ENCODE data around the gene TIMM44. TPM values are rescaled to one million over a fixed set of nuclear protein-coding genes. Genes with fewer than 3 reads are reported as not detected.

Gene TIMM44
- total and polyA plus RNA-seq, 8 donors: 36.7 to 56.5 (median 43.4) TPM

- Histone ChIP-seq H3K9me3 (no peaks in the 10 kb centered on the region), H3K27ac (no peak overlapping the region), H3K4me3 (no peak overlapping the region), H3K36me3 (no peaks in the 10 kb centered on the region), H3K27me3 (peaks cover 25 to 46% of the 10 kb centered on the region in 2 donors), H3K4me1 (peaks cover 1 to 17% of the 10 kb centered on the region in 2 donors)
- no peak for DNase-seq
- TF ChIP-seq CTCF (IDR thresholded peaks at IDR 0.05): no peak
- ATAC-seq: no peak
- intact Hi-C loops (cut with DNase I): no loop called here
These were observed 66.1 kb downstream of the TIMM44 start for GRCh38 chr19:7877249-7877836.

Other genes with a start within 250 kb of the TIMM44 start
- under 1 TPM; 0.58 to 0.73 TPM for gene FCER2, start 241.5 kb downstream of the TIMM44 start, total RNA-seq
- gene FCER2, start 241.5 kb downstream of the TIMM44 start, polyA plus RNA-seq (ENCODE audit: insufficient read length in 6 of 6): under 1 TPM; 0.27 to 0.61 (median 0.47) TPM
- gene CLEC4G, start 211.6 kb downstream of the TIMM44 start, total RNA-seq: 1 to 10 TPM; 2.1 to 2.2 TPM
- under 1 TPM in 4 of 6 donors, not detected in 2; 0.20 to 0.38 (median 0.25) TPM for gene CLEC4G, start 211.6 kb downstream of the TIMM44 start, polyA plus RNA-seq (ENCODE audit: insufficient read length in 6 of 6)
- gene CD209, start 196.1 kb downstream of the TIMM44 start, total RNA-seq: 10 to 100 TPM in 1 of 2 donors, 1 to 10 TPM in 1; 9.2 to 10.6 TPM
- 1 to 10 TPM; 2.9 to 4.3 (median 3.1) TPM for gene CD209, start 196.1 kb downstream of the TIMM44 start, polyA plus RNA-seq (ENCODE audit: insufficient read length in 6 of 6)
- gene CLEC4M, start 180.4 kb downstream of the TIMM44 start, total RNA-seq: 1 to 10 TPM in 1 of 2 donors, not detected in 1; 2.7 TPM
- gene CLEC4M, start 180.4 kb downstream of the TIMM44 start, polyA plus RNA-seq (ENCODE audit: insufficient read length in 6 of 6): 1 to 10 TPM in 4 of 6 donors, under 1 TPM in 2; 0.78 to 2.2 (median 1.3) TPM
- 10 to 100 TPM; 14.2 to 16.9 TPM for gene EVI5L, start 113.4 kb downstream of the TIMM44 start, total RNA-seq
- gene EVI5L, start 113.4 kb downstream of the TIMM44 start, polyA plus RNA-seq (ENCODE audit: insufficient read length in 6 of 6): 10 to 100 TPM; 11.3 to 18.1 (median 14.7) TPM
- gene PRR36, start 69.3 kb downstream of the TIMM44 start, total RNA-seq: 1 to 10 TPM; 1.2 to 4.2 TPM
- 10 to 100 TPM in 3 of 6 donors, 1 to 10 TPM in 3; 8.4 to 13.4 (median 10.1) TPM for gene PRR36, start 69.3 kb downstream of the TIMM44 start, polyA plus RNA-seq (ENCODE audit: insufficient read length in 6 of 6)
- gene LRRC8E, start 55.2 kb downstream of the TIMM44 start, total RNA-seq: 10 to 100 TPM in 1 of 2 donors, 1 to 10 TPM in 1; 5.9 to 10.5 TPM
- 1 to 10 TPM; 3.7 to 5.7 (median 4.5) TPM for gene LRRC8E, start 55.2 kb downstream of the TIMM44 start, polyA plus RNA-seq (ENCODE audit: insufficient read length in 6 of 6)
- gene MAP2K7, start 39.8 kb downstream of the TIMM44 start, total RNA-seq: 10 to 100 TPM; 30.5 to 31.1 TPM
- 10 to 100 TPM; 25.7 to 33.1 (median 30.5) TPM for gene MAP2K7, start 39.8 kb downstream of the TIMM44 start, polyA plus RNA-seq (ENCODE audit: insufficient read length in 6 of 6)
- under 1 TPM; 0.29 to 0.55 TPM for gene TGFBR3L, start 28.8 kb downstream of the TIMM44 start, total RNA-seq
- gene TGFBR3L, start 28.8 kb downstream of the TIMM44 start, polyA plus RNA-seq (ENCODE audit: insufficient read length in 6 of 6): under 1 TPM in 4 of 6 donors, not detected in 2; 0.11 to 0.26 (median 0.19) TPM
- gene SNAPC2, start 23.3 kb downstream of the TIMM44 start, total RNA-seq: 10 to 100 TPM; 15.2 to 20.5 TPM
- 10 to 100 TPM; 11.1 to 18.5 (median 14.9) TPM for gene SNAPC2, start 23.3 kb downstream of the TIMM44 start, polyA plus RNA-seq (ENCODE audit: insufficient read length in 6 of 6)
- 1 to 10 TPM; 6.5 to 8.5 TPM for gene CTXN1, start 17.5 kb downstream of the TIMM44 start, total RNA-seq
- 10 to 100 TPM in 3 of 6 donors, 1 to 10 TPM in 3; 4.2 to 13.3 (median 9.9) TPM for gene CTXN1, start 17.5 kb downstream of the TIMM44 start, polyA plus RNA-seq (ENCODE audit: insufficient read length in 6 of 6)
- gene ELAVL1, start 62.0 kb upstream of the TIMM44 start, total RNA-seq: 10 to 100 TPM; 67.8 to 73.2 TPM
- gene ELAVL1, start 62.0 kb upstream of the TIMM44 start, polyA plus RNA-seq (ENCODE audit: insufficient read length in 6 of 6): 10 to 100 TPM; 64.3 to 76.0 (median 71.2) TPM
- not detected for gene CCL25, start 109.1 kb upstream of the TIMM44 start, total RNA-seq
- gene CCL25, start 109.1 kb upstream of the TIMM44 start, polyA plus RNA-seq (ENCODE audit: insufficient read length in 6 of 6): under 1 TPM in 4 of 6 donors, not detected in 2; 0.23 to 0.46 (median 0.37) TPM
- 1 to 10 TPM in 1 of 2 donors, under 1 TPM in 1; 0.63 to 4.8 TPM for gene FBN3, start 205.9 kb upstream of the TIMM44 start, total RNA-seq
- 10 to 100 TPM; 63.6 to 84.0 (median 75.0) TPM for gene FBN3, start 205.9 kb upstream of the TIMM44 start, polyA plus RNA-seq (ENCODE audit: insufficient read length in 6 of 6)